ENCODE results near the gene DHRS4.
A peak's percentile ranks its signal among the peaks of the same experiment; 100 is the strongest.

DHRS4 gene

DNA sequence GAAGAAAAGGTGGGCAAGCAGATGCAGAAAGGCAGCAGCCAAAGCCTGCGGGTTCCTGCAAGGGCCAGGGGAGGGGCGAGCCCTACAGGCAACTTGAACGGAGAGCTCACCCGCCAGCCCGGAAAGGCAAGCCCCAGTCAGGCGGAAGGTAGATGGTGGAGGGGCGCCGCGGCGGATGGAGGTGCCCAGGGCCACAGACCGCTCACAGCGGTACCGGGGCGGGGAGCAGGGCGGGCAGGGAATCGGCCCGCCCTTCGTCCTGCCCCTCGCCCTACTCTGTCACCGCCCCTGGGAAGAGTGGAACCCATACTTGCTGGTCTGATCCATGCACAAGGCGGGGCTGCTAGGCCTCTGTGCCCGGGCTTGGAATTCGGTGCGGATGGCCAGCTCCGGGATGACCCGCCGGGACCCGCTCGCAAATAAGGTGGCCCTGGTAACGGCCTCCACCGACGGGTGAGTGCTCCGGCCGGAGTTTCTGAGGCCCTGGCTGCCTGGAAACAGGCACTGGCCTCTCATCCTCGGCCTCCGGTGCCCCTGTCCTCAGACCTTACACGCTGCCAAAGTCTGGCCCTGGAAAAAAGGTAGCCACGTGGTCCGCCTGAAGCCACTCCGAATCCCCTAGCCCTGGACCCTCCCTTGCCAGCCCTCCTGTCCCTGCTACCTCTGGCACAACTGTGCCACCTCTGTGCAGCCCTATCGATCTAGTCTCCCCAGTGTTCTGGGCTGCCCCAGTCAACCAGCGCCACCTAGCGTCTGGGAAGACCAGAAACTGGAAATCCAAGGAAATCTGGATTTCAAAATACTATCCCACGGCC is at the start of gene DHRS4:
TSS of gene DHRS4 (plus strand) at position 307 of the 815 bp plus-strand sequence. CDS start at position 326, 19 bp downstream.
- peak; percentile 83 for DNase-seq (ENCODE audit: low read depth, low spot score)
- H3K4me3 ChIP-seq (ENCODE audit: low read depth, low read length): peak within 1 kb of the TSS; percentile 76
- TF ChIP-seq CTCF (IDR thresholded peaks at IDR 0.05; ENCODE audit: low read depth, low read length): peak; percentile 93
- in situ Hi-C loops (cut with HindIII; ENCODE audit: low sequenced_read_pairs): no loop called here

DNA sequence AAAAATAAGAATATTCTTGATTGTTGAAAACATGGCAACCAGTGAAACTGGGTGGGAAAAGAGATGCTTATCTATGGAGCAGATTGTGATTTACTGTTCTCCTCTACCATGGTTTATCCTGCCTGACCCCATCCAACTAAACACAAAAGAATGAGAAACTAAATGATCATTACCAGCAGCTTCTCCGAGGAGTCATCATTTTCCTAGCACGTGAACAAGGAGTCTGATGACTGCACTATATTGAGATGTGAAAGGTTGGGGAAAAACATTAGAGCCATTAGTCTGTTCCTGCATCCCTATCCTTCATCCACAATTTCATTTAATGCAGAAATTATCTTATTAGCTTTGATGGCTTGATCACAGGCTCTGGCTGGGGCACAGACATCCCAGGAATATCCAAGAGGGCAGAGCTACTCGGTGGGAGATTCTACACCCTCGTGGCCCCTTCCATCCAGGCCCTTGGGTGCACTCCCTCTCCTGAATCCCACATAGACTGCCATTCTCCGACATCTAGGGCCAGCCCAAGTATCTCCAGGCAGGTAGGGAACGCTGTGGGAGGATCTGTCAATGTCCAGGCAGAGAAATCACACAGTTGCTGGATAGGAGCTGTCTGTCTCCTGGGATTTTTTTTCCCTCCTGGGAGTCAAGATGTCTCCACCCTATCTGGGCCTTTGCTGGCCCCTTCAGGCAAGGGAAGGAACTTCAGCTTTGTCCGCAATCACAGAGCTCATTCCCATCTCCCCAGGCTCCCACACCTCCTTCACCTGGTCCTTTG is 43.3 kb upstream of the DHRS4 start:
- peak; percentile 48 for DNase-seq (ENCODE audit: low read depth, low spot score)
- in situ Hi-C loops (cut with HindIII; ENCODE audit: low sequenced_read_pairs): no loop called here
- peak; percentile 94 for TF ChIP-seq CTCF (IDR thresholded peaks at IDR 0.05; ENCODE audit: low read depth, low read length)
- no peak overlapping the region for H3K4me3 ChIP-seq (ENCODE audit: low read depth, low read length)

DNA sequence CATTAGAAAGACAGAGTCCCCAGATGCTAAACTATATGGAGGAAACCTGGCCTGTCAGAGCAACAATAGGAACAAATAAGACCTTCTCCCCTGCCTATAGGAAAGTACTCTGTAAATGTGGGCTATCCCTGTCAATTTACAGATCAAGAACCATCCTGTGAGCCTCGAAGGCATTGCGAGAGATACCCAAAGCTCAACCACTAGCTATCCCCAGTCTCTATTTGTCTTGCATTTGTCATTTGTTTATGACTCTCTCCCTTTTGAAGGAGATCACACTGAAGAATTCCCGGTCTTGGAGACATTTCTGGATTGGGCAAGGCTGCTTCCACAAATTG is 42.7 kb upstream of the DHRS4 start:
- no peak for DNase-seq (ENCODE audit: low read depth, low spot score)
- TF ChIP-seq CTCF (IDR thresholded peaks at IDR 0.05; ENCODE audit: low read depth, low read length): no peak
- in situ Hi-C loops (cut with HindIII; ENCODE audit: low sequenced_read_pairs): no loop called here
- H3K4me3 ChIP-seq (ENCODE audit: low read depth, low read length): no peak overlapping the region

DNA sequence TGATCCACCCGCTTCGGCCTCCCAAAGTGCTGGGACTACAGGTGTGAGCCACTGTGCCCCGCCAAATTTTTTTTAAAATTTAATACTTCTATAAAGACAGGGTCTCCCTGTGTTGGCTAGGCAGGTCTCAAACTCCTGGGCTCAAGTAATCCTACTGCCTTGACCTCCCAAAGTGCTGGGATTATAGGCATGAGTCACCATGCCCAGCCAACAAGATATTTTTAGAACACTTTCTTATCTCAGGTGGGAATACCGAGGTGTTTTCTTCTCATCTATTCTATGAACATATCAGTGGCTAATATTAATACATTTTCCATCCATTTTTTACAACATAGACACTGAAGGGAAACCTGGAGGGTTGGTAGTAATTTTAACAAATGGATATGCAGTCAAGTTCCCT is 38.0 kb upstream of the DHRS4 start:
- no peak for DNase-seq (ENCODE audit: low read depth, low spot score)
- in situ Hi-C loops (cut with HindIII; ENCODE audit: low sequenced_read_pairs): no loop called here
- no peak for TF ChIP-seq CTCF (IDR thresholded peaks at IDR 0.05; ENCODE audit: low read depth, low read length)
- no peak overlapping the region for H3K4me3 ChIP-seq (ENCODE audit: low read depth, low read length)

DNA sequence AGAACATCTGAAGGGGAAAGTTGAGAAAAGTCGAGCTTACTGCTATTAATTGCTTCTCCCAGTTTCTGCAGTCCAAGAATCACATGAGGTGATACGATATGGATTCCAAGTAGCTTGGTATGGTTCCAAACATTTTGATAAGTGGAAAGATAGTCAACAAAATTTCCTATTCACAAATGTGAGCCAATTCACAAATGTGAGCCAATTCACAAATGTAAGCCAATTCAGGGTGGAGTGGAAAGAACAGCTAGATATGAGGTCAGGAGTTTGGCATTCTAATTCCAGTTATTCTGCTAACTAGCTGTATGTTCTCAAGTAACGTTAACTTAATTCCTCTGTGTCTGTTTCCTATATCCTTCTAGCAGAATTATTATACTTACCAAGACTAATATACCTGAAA is 37.6 kb upstream of the DHRS4 start:
- no peak for TF ChIP-seq CTCF (IDR thresholded peaks at IDR 0.05; ENCODE audit: low read depth, low read length)
- DNase-seq (ENCODE audit: low read depth, low spot score): no peak
- no peak overlapping the region for H3K4me3 ChIP-seq (ENCODE audit: low read depth, low read length)
- in situ Hi-C loops (cut with HindIII; ENCODE audit: low sequenced_read_pairs): no loop called here

- H3K4me3 ChIP-seq (ENCODE audit: low read depth, low read length): no peak overlapping the region
- in situ Hi-C loops (cut with HindIII; ENCODE audit: low sequenced_read_pairs): no loop called here
- DNase-seq (ENCODE audit: low read depth, low spot score): no peak
- no peak for TF ChIP-seq CTCF (IDR thresholded peaks at IDR 0.05; ENCODE audit: low read depth, low read length)
These were observed 37.1 kb upstream of the DHRS4 start for GRCh38 chr14:23916446-23916845.
